Prostate gland (tissue), 2 donors: Measurements from ENCODE around the gene HOXD8. TPM values are rescaled to one million over a fixed set of nuclear protein-coding genes. Genes with fewer than 3 reads are reported as not detected.

ENCODE experiments used
- DNase-seq: peaks from one replicate; pipeline ENCODE4 v3.0.0-alpha.2; 2019; ENCODE audit warnings: low spot score
- H3K27ac ChIP-seq, 2 donors: fragments of 200-600 bp; sonication (generic); 2 replicates each; pipeline ENCODE4 v1.5.1; 2017 to 2019
- H3K27me3 ChIP-seq: fragments of 200-600 bp; sonication (generic); replicated peaks from 2 replicates; pipeline ENCODE4 v1.5.1; 2019; ENCODE audit not compliant: insufficient read depth
- H3K36me3 ChIP-seq, 2 donors: fragments of 200-600 bp; sonication (generic); 1 replicate in 1 of 2; 2 replicates in 1 of 2; pipeline versions ENCODE4 v1.5.1 to v1.8.1; 2017 to 2019
- H3K4me1 ChIP-seq: fragments of 200-600 bp; sonication (generic); replicated peaks from 2 replicates; pipeline ENCODE4 v1.5.1; 2019
- H3K4me3 ChIP-seq, 2 donors: fragments of 200-600 bp; sonication (generic); 2 replicates each; pipeline ENCODE4 v1.5.1; 2017 to 2019
- H3K9me3 ChIP-seq: fragments of 200-600 bp; sonication (generic); 2 replicates; pipeline ENCODE4 v1.5.1; 2017
- POLR2A ChIP-seq: fragments of 450-650 bp; IDR thresholded peaks from one replicate; pipeline ENCODE4 v1.6.1; 2016; ENCODE audit warnings: antibody characterized with exemption, mild to moderate bottlenecking
- POLR2AphosphoS5 ChIP-seq: sonication (generic); formaldehyde crosslinking; IDR thresholded peaks from one replicate; pipeline ENCODE4 v1.6.1; 2017; ENCODE audit warnings: antibody characterized with exemption
- whole genome bisulfite sequencing: methylation state at CpG from one replicate; pipeline ENCODE4 v1.1.5; 2018; 5-methylcytosine and 5-hydroxymethylcytosine counted together
- intact Hi-C: fragments of 100-400 bp; cut with DNase I; formaldehyde crosslinking; loops from one replicate; pipeline ENCODE4 v1.14.2; 2022
- total RNA-seq, 2 donors: library from RNA; depleted of rRNA; stranded (reverse); fragments of >200 nt; gene quantifications; one replicate each; pipeline ENCODE4 v1.1.0, GENCODE V29; 2016
- TF ChIP-seq, protein P1 (sequence below), 4 experiments: fragments of 200-600 bp in 2 of 4; fragments of 450-650 bp in 2 of 4; sonication (generic) in 2 of 4; IDR thresholded peaks; 1 replicate in 3 of 4; 2 replicates in 1 of 4; pipeline ENCODE4 v1.5.1; 2016 to 2019; ENCODE audit warnings: antibody characterized with exemption in 4 of 4, mild to moderate bottlenecking in 2 of 4, moderate library complexity in 2 of 4

The HOXD8 gene
- total RNA-seq, 2 donors from 2014 or later: 10.4 to 30.8 TPM

DNA sequence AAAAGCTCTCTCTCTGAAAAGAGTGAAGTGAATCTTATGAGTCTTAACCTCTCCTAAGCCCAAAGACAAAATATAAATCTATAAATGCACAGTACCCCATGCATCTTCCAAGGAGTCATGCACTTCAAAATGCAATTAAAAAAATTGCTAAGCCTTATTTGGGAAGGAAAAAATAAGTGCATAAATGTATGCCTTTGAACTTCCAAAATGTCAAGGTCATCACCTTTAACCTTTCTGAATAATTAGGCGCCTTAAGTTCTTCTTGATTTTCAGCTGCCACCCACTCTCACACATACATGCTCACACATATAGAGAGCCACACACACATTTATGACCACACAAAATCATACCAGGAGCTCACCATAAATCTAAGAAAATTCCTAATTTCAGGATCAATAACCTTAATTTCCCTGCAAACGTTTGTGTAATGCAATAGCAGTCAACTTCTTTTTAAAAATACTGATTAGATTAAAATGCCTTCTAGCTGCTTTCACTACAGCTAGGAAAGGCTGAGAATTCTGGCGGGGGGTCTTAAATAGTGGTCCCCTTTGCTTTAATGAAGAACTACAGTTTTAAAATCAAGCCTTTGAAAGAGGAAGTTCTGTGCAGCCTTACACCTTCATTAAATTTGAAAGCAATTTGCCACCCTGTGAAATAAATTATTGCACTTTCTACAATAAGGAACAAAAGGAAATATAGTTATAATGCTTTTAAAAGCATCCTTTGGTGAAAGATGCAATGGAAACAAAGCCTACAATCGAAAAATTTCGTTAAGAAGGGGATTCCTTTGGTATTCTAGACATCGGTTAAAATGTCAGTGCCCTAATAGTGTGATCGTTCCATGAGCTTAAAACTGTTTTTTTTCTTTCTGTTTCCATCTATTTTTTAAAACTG is 18.8 kb upstream of the HOXD8 start:
- intact Hi-C loops: no loop called here
- H3K27ac ChIP-seq: no peak overlapping the region
- TF ChIP-seq POLR2A: no peak
- TF ChIP-seq, protein P1, sequence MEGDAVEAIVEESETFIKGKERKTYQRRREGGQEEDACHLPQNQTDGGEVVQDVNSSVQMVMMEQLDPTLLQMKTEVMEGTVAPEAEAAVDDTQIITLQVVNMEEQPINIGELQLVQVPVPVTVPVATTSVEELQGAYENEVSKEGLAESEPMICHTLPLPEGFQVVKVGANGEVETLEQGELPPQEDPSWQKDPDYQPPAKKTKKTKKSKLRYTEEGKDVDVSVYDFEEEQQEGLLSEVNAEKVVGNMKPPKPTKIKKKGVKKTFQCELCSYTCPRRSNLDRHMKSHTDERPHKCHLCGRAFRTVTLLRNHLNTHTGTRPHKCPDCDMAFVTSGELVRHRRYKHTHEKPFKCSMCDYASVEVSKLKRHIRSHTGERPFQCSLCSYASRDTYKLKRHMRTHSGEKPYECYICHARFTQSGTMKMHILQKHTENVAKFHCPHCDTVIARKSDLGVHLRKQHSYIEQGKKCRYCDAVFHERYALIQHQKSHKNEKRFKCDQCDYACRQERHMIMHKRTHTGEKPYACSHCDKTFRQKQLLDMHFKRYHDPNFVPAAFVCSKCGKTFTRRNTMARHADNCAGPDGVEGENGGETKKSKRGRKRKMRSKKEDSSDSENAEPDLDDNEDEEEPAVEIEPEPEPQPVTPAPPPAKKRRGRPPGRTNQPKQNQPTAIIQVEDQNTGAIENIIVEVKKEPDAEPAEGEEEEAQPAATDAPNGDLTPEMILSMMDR (IDR thresholded peaks at IDR 0.05): no peak
- H3K36me3 ChIP-seq: no peaks in the 10 kb centered on the region
- 31% methylated on average over 7 of the region's 7 CpGs for WGBS
- DNase-seq: no peak
- no peaks in the 10 kb centered on the region for H3K9me3 ChIP-seq
- H3K4me3 ChIP-seq: no peak overlapping the region
- peaks cover 17% of the 10 kb centered on the region for H3K27me3 ChIP-seq
- H3K4me1 ChIP-seq: no peaks in the 10 kb centered on the region

DNA sequence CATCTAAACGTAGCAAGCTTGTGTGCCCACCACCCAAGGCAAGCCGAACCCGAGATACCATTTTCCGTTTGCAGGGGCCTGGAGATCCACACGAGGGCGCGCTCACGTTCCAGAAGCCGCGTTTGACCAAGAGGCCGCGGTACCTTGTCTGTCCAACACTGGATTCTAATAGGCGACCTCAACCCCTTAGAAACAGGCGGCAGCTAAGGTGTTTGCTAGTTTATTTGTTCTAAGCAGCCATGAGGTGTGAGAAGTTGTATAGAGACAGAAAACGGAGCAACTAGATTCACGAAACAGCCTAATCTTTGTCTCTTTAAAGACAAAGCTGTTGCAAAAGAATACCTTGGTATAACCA is 18.2 kb upstream of the HOXD8 start:
- H3K27ac ChIP-seq: peak overlapping the region in 1 of 2 donors; percentile 4
- H3K4me3 ChIP-seq: no peak overlapping the region

DNA sequence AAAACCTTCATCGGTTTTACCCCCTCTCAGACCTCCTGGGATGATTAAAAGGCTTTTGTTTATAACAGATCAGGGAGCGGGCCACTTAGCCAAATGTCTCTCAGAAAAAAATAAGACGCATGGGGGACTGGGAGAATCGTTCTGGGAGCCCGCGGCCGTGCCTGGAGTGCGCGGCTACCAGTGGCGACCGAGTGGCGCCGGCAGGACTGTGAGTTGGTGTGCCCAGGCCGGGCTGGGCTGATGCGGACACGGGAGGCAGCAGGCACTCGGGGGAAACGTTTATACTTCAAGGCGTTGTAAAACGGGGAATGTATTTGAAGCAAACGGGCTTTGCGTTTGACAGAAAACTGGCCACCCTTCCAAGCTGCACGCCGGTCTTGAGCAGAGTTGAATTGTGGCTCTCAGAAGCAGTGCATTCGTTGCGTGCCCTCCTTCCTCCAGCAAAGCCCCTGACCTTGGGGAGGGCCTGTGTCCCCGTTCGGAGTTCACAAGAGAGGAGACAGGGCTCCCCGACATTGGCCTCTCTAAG is 17.6 kb upstream of the HOXD8 start:
- peaks cover 12% of the 10 kb centered on the region for H3K27me3 ChIP-seq
- TF ChIP-seq POLR2A: no peak
- TF ChIP-seq POLR2AphosphoS5: no peak
- TF ChIP-seq, protein P1 (IDR thresholded peaks at IDR 0.05): no peak
- 28% methylated on average over 29 of the region's 29 CpGs for WGBS
- H3K36me3 ChIP-seq: no peaks in the 10 kb centered on the region
- H3K27ac ChIP-seq: peak overlapping the region in 1 of 2 donors; percentile 6
- H3K9me3 ChIP-seq: no peaks in the 10 kb centered on the region
- intact Hi-C loops: no loop called here
- DNase-seq: no peak
- peak overlapping the region; percentile 1 to 8 for H3K4me3 ChIP-seq
- no peaks in the 10 kb centered on the region for H3K4me1 ChIP-seq

More for the DNA sequence above, 18.2 kb upstream of the HOXD8 start:
- DNase-seq: no peak
- WGBS: 16% methylated on average over 16 of the region's 16 CpGs
- H3K36me3 ChIP-seq: no peaks in the 10 kb centered on the region
- no peaks in the 10 kb centered on the region for H3K9me3 ChIP-seq
- no peaks in the 10 kb centered on the region for H3K4me1 ChIP-seq
- TF ChIP-seq POLR2A (no peak), POLR2AphosphoS5 (peak; percentile 40)
- TF ChIP-seq, protein P1 (IDR thresholded peaks at IDR 0.05): peak in 3 of 4 experiments; percentile 39 to 52 (median 50)
- peaks cover 15% of the 10 kb centered on the region for H3K27me3 ChIP-seq
- intact Hi-C loops: no loop called here

DNA sequence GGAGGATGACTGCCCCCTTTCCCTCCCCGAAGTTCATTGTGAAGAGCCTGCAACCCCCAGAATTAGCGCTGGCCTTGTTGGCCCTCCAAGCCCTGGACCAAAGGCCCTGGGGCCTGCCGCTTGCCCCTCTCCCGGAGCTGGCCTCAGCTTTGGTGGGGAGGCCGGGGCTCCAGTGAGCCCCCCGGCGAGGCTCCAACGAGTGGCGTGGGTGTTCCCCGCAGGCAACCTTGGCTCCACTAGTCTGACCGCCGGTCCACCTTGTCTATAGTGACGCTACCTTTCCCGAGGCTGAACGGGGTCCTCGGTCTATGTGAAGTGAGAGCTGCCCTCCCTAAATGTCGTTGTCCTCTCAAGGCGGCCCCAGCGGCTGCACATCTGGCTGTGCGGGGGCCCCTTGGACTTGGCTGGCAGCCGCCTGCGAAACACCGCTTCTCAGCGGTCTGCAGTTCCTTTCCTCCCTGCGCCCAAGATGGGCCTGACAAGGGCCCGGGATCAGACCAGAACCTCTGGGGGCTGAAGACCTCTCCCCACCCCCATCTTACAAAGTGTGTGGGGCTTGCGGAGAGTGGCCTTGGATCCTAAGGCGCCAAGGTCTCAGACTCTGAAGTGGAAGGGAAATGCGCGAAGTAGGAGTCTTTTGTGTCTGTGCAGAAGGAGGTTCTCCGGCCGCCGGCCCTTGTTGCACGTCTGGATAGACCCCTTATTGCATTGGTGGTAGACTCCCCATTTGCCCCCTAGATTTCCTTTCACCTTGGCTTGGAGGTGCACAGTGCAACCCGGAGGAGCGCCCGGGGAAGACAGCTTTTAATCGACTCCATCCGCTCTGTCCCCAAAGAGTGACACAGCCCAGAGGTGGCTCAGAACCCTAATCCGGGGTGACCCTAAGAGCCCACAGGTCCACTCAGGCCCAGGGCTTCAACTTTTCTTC is 16.9 kb upstream of the HOXD8 start:
- no peak for DNase-seq
- H3K36me3 ChIP-seq: no peaks in the 10 kb centered on the region
- no peaks in the 10 kb centered on the region for H3K9me3 ChIP-seq
- intact Hi-C loops: no loop called here
- TF ChIP-seq POLR2A: no peak
- TF ChIP-seq, protein P1 (IDR thresholded peaks at IDR 0.05): no peak
- TF ChIP-seq POLR2AphosphoS5: no peak
- H3K27me3 ChIP-seq: peaks cover 13% of the 10 kb centered on the region
- peak overlapping the region; percentile 1 to 8 for H3K4me3 ChIP-seq
- H3K27ac ChIP-seq: peak overlapping the region; percentile 6 to 15
- no peaks in the 10 kb centered on the region for H3K4me1 ChIP-seq
- WGBS: 37% methylated on average over 37 of the region's 40 CpGs
